ENCODE results near the gene FBXO17. TPM values are rescaled to one million over a fixed set of nuclear protein-coding genes. Genes with fewer than 3 reads are reported as not detected.
"Not testable (repeated sequence)": the region's sequence is repeated elsewhere in the genome, so short reads cannot be mapped to it uniquely, and the experiment has no call there.

The FBXO17 gene
- total RNA-seq, 1 donor from 2014 or later = not detected

GRCh38 chr19:38990949-38991697, 15.6 kb upstream of the FBXO17 start:
- CTCF ChIA-PET = no interaction called here
- no peak overlapping the region for H3K27ac Mint-ChIP-seq
- DNase-seq (no peak), ATAC-seq (ENCODE audit: low read depth) (no peak)
- no peaks in the 10 kb centered on the region for H3K4me1 Mint-ChIP-seq
- intact Hi-C loops (cut with micrococcal nuclease) = no loop called here
- H3K4me3 Mint-ChIP-seq = no peak overlapping the region
- H3K36me3 Mint-ChIP-seq (ENCODE audit: low read depth) = no peaks in the 10 kb centered on the region
- no peak for TF ChIP-seq CTCF (IDR thresholded peaks at IDR 0.05)
- H3K27me3 Mint-ChIP-seq = peaks cover 18% of the 10 kb centered on the region
- POLR2A ChIA-PET = interaction anchor here (0.7 kb wide), 1 partner anchor 668 kb away, joined by 5 read pairs; no protein-coding TSS in a partner anchor
- peaks cover 8% of the 10 kb centered on the region for H3K9me3 Mint-ChIP-seq

DNA sequence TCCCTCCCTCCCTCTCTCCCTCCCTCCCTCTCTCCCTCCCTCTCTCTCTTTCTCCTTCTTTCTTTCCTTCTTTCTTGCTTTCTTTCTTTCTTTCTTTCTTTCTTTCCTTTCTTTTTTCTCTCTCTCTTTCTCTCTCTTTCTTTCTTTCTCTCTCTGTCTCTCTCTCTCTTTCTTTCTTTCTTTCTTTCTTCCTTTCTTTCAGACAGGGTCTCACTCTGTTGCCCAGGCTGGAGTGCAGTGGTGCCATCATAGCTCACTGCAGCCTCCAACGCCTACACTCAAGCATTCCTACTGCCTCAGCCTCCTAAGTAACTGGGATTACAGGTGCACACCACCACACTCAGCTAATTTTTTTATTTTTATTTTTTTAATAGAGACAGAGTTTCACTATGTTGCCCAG, 14.1 kb upstream of the FBXO17 start:
- peaks cover 19% of the 10 kb centered on the region for H3K27me3 Mint-ChIP-seq
- DNase-seq; intact Hi-C loops (cut with micrococcal nuclease); CTCF ChIA-PET; H3K27ac Mint-ChIP-seq; H3K4me1 Mint-ChIP-seq; ATAC-seq (ENCODE audit: low read depth); H3K9me3 Mint-ChIP-seq; POLR2A ChIA-PET; H3K36me3 Mint-ChIP-seq (ENCODE audit: low read depth); H3K4me3 Mint-ChIP-seq: not testable (repeated sequence)

DNA sequence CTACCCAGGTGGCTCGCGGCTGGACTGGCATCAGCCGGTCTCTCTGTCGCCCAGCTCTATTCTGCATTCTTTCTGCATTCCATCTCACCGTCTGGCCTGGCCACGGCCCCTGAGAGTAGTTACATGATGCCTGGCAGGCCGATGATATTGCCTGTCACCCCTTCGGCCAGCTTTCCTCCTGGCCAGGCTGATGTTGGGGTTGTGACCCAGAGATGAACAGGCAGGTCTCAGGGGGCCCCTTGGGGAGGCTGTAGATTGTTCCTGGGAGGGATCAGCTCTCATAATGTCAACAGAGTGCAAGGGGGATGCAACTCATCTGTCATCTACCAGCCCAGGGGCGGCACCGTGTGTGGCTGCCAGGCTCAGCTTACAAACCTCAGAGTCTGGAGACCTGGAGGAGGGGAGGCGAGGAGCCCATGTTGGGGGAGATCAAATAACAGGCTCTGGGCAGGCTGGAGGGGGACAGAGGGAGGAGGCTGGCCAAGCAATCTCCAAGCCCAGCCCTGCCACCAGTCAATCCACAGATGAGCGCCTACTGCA, 13.6 kb upstream of the FBXO17 start:
- ChIA-PET POLR2A (no interaction called here), CTCF (no interaction called here)
- H3K27me3 Mint-ChIP-seq = peaks cover 19% of the 10 kb centered on the region

DNA sequence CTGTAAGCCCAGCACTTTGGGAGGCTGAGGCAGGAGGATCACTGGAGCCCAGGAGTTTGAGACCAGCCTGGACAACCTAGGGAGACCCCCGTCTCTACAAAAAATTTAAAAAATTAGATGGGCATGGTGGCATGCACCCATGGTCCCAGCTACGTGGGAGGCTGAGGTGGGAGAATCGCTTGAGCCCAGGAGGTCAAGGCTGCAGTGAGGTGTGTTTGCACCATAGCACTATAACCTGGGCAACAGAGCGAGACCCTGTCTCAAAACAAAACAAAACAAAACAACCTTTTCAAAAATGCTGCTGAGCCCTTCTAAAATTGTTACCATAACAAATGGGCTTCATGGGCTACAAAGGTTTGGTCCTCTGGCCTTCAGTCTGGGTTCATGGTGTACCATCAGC, 13.1 kb upstream of the FBXO17 start:
- intact Hi-C loops (cut with micrococcal nuclease); H3K27ac Mint-ChIP-seq; H3K4me3 Mint-ChIP-seq; H3K4me1 Mint-ChIP-seq; POLR2A ChIA-PET; ATAC-seq (ENCODE audit: low read depth); CTCF ChIA-PET; H3K9me3 Mint-ChIP-seq; DNase-seq; H3K36me3 Mint-ChIP-seq (ENCODE audit: low read depth): not testable (repeated sequence)
- H3K27me3 Mint-ChIP-seq = peaks cover 19% of the 10 kb centered on the region

More for the DNA sequence above, 13.6 kb upstream of the FBXO17 start:
- Mint-ChIP-seq H3K4me1 (no peaks in the 10 kb centered on the region), H3K36me3 (ENCODE audit: low read depth) (no peaks in the 10 kb centered on the region), H3K27ac (no peak overlapping the region), H3K9me3 (peaks cover 8% of the 10 kb centered on the region), H3K4me3 (no peak overlapping the region)
- TF ChIP-seq CTCF (IDR thresholded peaks at IDR 0.05) = no peak
- DNase-seq = no peak
- ATAC-seq (ENCODE audit: low read depth) = no peak
- intact Hi-C loops (cut with micrococcal nuclease) = no loop called here

GRCh38 chr19:38987745-38988144, 12.2 kb upstream of the FBXO17 start:
- H3K9me3 Mint-ChIP-seq; intact Hi-C loops (cut with micrococcal nuclease); DNase-seq; POLR2A ChIA-PET; H3K4me1 Mint-ChIP-seq; CTCF ChIA-PET; H3K4me3 Mint-ChIP-seq; H3K36me3 Mint-ChIP-seq (ENCODE audit: low read depth); ATAC-seq (ENCODE audit: low read depth); H3K27ac Mint-ChIP-seq: not testable (repeated sequence)
- peaks cover 13% of the 10 kb centered on the region for H3K27me3 Mint-ChIP-seq

GRCh38 chr19:38985262-38985661, 9.7 kb upstream of the FBXO17 start:
- Mint-ChIP-seq H3K27me3 (peaks cover 11% of the 10 kb centered on the region), H3K4me3 (no peak overlapping the region), H3K4me1 (no peaks in the 10 kb centered on the region), H3K9me3 (peaks cover 8% of the 10 kb centered on the region), H3K27ac (no peak overlapping the region), H3K36me3 (ENCODE audit: low read depth) (no peaks in the 10 kb centered on the region)
- intact Hi-C loops (cut with micrococcal nuclease) = no loop called here
- no peak for TF ChIP-seq CTCF (IDR thresholded peaks at IDR 0.05)
- ATAC-seq (ENCODE audit: low read depth) = no peak
- CTCF ChIA-PET = no interaction called here
- no peak for DNase-seq
- POLR2A ChIA-PET = no interaction called here

Data from activated B cell treated with CpG ODN at 0.5 μM for 24 hours (primary cell).